ENCODE measurements around the gene RTL9.
"Not testable (repeated sequence)": the region's sequence is repeated elsewhere in the genome, so short reads cannot be mapped to it uniquely, and the experiment has no call there.

The RTL9 gene

GRCh38 chrX:110358548-110358947 lies at the start of gene RTL9:
Gene RTL9 (plus strand): TSS chrX:110358848. CDS start chrX:110450618, 91,770 bp downstream.
- no peak for DNase-seq (ENCODE audit: low spot score)

- no peak for DNase-seq (ENCODE audit: low spot score)
Observed at GRCh38 chrX:110310000-110310790, 48.5 kb upstream of the RTL9 start.

DNA sequence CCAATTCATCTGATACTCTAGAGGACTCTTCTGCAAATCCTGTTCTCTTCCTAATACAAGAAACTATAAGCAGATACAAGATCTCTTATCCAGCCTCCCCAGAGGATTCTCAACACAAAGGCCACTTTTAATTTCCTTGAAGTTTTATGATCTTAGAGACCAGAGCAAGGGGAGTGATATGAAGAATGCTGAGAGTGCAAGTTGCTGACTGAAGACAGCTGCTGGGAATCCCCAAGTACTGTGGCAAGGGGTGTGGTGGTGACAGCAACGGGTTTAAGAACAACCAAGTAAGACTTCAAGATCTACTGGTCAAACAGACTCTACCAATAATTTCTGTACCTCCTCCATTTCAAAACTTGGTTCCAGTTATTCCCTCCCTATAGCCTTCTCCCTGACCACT lies 47.8 kb upstream of the RTL9 start:
- no peak for DNase-seq (ENCODE audit: low spot score)

DNA sequence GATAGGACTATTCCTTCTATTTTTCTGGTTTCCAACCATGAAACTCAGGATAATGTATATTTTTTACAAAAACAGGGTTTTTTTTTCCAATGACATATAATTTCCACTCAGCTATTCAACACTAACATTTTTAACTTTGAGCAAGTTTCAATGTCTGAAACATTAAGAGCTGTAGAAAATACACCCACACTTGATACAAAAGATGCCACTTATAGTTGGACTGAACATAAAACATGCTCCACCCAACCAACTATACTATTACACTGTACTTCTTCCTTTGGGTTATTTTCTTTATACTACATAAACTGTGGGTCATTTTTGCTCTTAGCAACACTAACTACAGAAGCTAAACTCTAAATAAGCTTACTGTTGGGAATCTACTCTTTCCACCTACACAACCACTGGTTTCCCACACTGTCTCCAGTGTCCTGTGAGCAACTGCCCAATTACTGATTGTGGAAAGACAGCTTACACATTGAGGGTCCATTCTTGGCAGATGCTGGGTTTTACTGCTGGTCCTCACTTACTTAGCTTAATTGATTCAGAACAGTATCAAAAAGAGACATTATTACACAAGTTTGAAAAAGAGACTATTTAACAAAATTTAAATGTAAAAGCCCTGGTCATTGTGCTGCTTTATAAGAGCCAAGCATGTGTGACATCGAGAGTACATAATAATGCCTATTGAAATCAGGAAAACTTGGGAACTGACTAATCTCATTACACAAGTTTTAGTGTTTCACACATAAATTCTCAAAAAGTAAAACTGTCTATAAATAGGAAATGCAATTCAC lies 47.0 kb upstream of the RTL9 start:
- no peak for DNase-seq (ENCODE audit: low spot score)

DNA sequence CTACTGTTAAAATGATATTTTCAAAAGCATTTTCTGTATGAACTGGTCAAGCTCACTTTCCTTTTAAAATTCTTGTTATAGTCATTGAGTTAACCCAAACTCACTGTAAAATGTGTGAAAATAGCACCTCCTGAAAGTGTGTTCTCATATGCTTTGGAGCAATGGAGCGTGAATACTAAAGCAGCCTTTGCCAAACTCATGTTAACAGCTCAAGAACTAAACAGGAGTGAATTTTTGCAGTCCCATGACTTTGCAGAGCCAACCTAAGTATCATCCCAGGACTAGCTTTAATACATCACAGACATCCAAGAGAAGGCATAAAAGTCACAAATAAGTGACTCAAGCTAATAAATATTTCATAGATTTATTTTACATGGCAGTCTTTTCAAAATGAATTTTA lies 43.1 kb upstream of the RTL9 start:
- DNase-seq (ENCODE audit: low spot score): no peak

GRCh38 chrX:110316351-110317060 lies 42.1 kb upstream of the RTL9 start:
- DNase-seq (ENCODE audit: low spot score): no peak

- no peak for DNase-seq (ENCODE audit: low spot score)
Observed at GRCh38 chrX:110317061-110317819, 41.4 kb upstream of the RTL9 start.

- DNase-seq (ENCODE audit: low spot score): peak; percentile 58
Observed at GRCh38 chrX:110317820-110318663, 40.6 kb upstream of the RTL9 start, which contains the start of gene AMMECR1. Gene AMMECR1 (minus strand): TSS chrX:110318085. CDS start chrX:110318071, 14 bp downstream.

- no peak for DNase-seq (ENCODE audit: low spot score)
Observed at GRCh38 chrX:110318664-110318968, 40.0 kb upstream of the RTL9 start.

DNA sequence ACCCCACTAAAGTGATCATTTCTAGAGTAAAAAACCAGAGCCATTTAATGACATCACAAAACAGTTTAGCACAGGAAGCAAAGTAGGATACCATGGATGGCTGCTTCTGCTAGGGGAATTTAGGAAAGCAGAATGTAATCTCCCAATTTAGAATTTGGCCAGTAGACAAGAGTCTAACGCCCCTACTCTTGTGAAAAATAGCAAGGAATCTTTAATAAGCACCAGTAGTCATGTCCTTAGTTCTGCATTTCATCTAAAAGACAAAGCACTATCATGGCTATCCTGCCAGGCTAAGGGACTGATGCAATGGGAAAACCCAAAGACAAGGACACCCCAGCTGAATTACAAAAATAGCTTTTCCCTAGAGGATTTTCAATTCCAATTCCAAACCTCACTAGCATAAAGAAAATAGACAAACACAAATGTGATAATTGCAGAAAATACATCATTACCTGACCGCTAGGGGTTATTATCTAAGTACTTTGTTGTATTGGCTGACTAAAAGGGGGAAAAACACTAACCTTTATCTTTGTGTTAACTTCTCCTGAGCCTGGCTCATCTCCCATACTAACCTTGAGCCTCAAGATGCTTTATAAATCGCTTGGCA lies 38.2 kb upstream of the RTL9 start:
- DNase-seq (ENCODE audit: low spot score): no peak

GRCh38 chrX:110321081-110321480 lies 37.6 kb upstream of the RTL9 start:
- no peak for DNase-seq (ENCODE audit: low spot score)

DNA sequence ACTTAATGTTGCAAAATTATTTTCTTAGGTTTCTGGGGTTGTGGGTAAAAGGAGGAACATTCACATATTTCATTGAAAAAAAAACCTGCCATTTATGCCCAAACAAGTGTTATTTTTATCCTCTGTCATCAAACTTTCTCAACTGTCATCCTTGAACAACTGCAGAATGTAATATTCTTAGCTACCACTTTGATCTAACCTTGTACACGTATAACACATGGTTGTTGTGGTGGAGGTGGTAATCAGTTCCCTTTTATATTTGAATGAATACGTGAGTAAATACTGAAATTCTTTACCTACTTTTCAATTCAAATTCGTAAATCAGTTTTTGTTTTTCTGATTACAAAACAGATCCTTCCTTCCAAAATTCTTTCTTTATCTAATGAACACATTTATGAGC lies 37.0 kb upstream of the RTL9 start:
- DNase-seq (ENCODE audit: low spot score): no peak

GRCh38 chrX:110322603-110323002 lies 36.0 kb upstream of the RTL9 start:
- DNase-seq (ENCODE audit: low spot score): no peak

GRCh38 chrX:110326712-110327111 lies 31.9 kb upstream of the RTL9 start:
- DNase-seq (ENCODE audit: low spot score): no peak

DNA sequence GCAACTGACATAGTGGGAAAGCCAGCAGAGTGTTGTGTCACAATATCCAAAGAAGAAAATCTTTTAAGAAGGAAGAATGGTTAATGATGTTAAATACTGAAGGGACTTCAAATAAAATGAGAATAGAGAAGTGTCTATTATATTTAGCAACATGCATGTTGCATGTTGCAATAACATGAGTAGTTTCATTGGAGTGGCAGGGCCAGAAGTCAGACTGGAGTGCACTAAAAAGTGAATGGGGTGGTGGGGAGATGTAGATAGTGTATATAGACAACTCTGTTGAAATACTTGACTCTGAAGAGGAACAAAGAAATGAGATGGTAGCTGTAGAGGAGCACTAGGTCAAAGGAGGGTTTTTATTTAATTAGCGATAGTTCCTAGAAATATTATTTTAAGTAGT lies 31.3 kb upstream of the RTL9 start:
- DNase-seq (ENCODE audit: low spot score): no peak

DNA sequence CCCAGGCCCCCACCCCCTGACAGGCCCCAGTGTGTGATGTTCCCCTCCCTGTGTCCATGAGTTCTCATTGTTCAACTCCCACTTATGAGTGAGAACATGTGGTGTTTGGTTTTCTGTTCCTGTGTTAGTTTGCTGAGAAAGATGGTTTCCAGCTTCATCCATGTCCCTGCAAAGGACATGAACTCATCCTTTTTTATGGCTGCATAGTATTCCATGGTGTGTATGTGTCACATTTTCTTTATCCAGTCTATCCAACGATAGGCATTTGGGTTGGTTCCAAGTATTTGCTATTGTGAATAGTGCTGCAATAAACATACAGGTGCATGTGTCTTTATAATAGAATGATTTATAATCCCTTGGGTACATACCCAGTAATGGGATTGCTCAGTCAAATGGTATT lies 30.0 kb upstream of the RTL9 start:
- not testable (repeated sequence) for DNase-seq (ENCODE audit: low spot score)

DNA sequence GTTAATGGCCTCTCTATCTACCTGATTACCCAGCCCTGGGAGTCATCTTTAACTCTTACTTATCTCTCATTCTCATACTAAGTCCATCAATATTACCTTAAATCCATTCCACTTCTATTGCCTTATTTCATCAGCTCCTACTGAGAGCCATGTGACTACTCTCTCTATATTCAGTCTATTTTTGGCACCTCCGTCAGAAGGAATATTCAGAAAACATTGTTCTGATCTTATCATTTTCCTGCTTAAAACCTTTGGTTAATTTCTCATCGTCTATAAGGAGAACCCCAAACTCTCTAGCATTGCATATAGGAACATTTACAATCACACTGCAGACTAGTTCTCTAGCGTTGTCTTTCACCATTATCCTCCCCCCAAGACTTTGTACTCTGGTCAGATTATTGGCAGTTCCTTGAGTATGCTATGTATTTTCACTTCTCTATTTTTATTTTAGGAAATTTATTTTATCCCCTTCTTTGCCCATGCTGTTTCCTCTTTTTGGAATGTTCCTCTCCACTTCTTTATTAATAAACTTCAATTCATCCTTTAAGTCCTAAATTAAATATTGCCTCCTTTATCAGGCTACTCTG lies 27.1 kb upstream of the RTL9 start:
- DNase-seq (ENCODE audit: low spot score): no peak

GRCh38 chrX:110333458-110333857 lies 25.2 kb upstream of the RTL9 start:
- DNase-seq (ENCODE audit: low spot score): not testable (repeated sequence)

DNA sequence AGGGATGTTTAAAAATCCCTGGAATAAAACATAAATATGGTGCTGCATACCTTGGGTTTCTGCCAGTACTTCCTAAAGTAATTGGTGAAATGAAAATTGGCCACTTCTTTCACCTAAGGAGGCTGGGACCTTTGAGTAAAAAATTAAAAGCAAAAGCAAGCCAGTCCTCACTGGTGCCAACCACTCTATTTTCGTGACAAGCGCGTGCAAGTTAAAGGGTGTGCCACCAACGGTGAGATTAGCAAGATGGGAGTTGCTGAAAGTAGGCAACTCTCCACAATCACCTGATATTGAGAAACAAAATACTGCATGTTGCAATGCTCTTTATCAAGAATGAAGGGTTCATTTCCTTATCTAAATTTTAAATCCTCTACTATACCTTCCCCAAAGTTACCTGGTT lies 19.7 kb upstream of the RTL9 start:
- DNase-seq (ENCODE audit: low spot score): no peak

Measured in kidney capillary endothelial cell (primary cell).